Ovary (tissue), 9 donors: Measurements from ENCODE around the gene VAV2. TPM values are rescaled to one million over a fixed set of nuclear protein-coding genes. Genes with fewer than 3 reads are reported as not detected.

ENCODE experiments used
- DNase-seq, 5 donors: peaks; one replicate each; pipeline ENCODE4 v3.0.0-alpha.2; 2019 to 2020
- H3K27ac ChIP-seq, 2 donors: fragments of 200-600 bp; one replicate each; pipeline versions ENCODE4 v1.5.1 to v1.8.0; 2019 to 2022
- H3K27me3 ChIP-seq: fragments of 200-600 bp; one replicate; pipeline ENCODE4 v1.8.0; 2022
- H3K36me3 ChIP-seq: fragments of 200-600 bp; sonication (generic); one replicate; pipeline ENCODE4 v1.5.1; 2019
- H3K4me1 ChIP-seq: one replicate; pipeline ENCODE4 v1.8.1; 2013; ENCODE audit warnings: mild to moderate bottlenecking, moderate library complexity; ENCODE audit not compliant: insufficient read depth
- H3K4me3 ChIP-seq: fragments of 200-600 bp; sonication (generic); one replicate; pipeline ENCODE4 v1.5.1; 2017
- H3K9me3 ChIP-seq, 2 donors: fragments of 200-600 bp in 1 of 2; sonication (generic) in 1 of 2; one replicate each; pipeline versions ENCODE4 v1.5.1 to v1.8.1; 2013 to 2019; ENCODE audit warnings: mild to moderate bottlenecking in 1 of 2, moderate library complexity in 1 of 2
- EP300 ChIP-seq: sonication (generic); formaldehyde crosslinking; IDR thresholded peaks from one replicate; pipeline ENCODE4 v1.6.1; 2017; ENCODE audit warnings: antibody characterized with exemption
- POLR2A ChIP-seq: fragments of 450-650 bp; IDR thresholded peaks from one replicate; pipeline ENCODE4 v1.6.1; 2017; ENCODE audit warnings: antibody characterized with exemption, mild to moderate bottlenecking, moderate library complexity
- WGBS, 3 donors: extraction: QIAGEN DNeasy Blood & Tissue Kit in 1 of 3; methylation state at CpG; one replicate each; pipeline versions ENCODE4 v1.1.5 to v1.1.7; 2013 to 2017; 5-methylcytosine and 5-hydroxymethylcytosine counted together
- intact Hi-C, 4 donors: fragments of 100-400 bp; cut with DNase I; formaldehyde crosslinking; loops; one replicate each; pipeline versions ENCODE4 v1.11.0 to v1.15.1; 2022 to 2023
- polyA plus RNA-seq, 2 donors: library from polyadenylated mRNA; stranded (reverse); fragments of 200-250 nt in 1 of 2; fragments of 350-450 nt in 1 of 2; fragmentation: Illumina TruSeq in 1 of 2; extraction: RNeasy Lipid Tissue Mini Kit (QIAGEN cat#74804) in 1 of 2; gene quantifications; one replicate each; pipeline ENCODE4 v1.2.3, GENCODE V29; 2013 to 2014
- total RNA-seq, 7 donors: library from RNA; depleted of rRNA in 2 of 7; stranded (reverse); fragments of >200 nt in 2 of 7; fragmentation: NEBNext Ultra II Directional in 3 of 7; extraction: Animal tissue kit (Norgen Biotek cat#: 25700) in 3 of 7; gene quantifications; one replicate each; pipeline versions ENCODE4 v1.1.0 to v1.2.4, GENCODE V29; 2016 to 2023
- TF ChIP-seq, protein P1 (sequence below), 3 donors: fragments of 450-650 bp in 2 of 3; fragments of 200-600 bp in 1 of 3; IDR thresholded peaks; one replicate each; pipeline versions ENCODE4 v1.5.1 to v1.8.0; 2016 to 2022; ENCODE audit warnings: antibody characterized with exemption in 3 of 3, mild to moderate bottlenecking in 1 of 3
- donor health status: DM: no; HTN: no; CAD: no; lungs with moderate emphysema.
- donor health status: DM: no; HTN: no; CAD: no.
- donor health status: Bipolar disorder and iron deficiency.
- donor health status: DM: yes; HTN: yes; CAD: no.
- donor health status: DM: no; HTN: no; CAD: no.
- donor health status: DM: yes; HTN: yes; CAD: no.

Gene VAV2
- total and polyA plus RNA-seq, 9 donors = 3.7 to 14.1 (median 7.8) TPM

DNA sequence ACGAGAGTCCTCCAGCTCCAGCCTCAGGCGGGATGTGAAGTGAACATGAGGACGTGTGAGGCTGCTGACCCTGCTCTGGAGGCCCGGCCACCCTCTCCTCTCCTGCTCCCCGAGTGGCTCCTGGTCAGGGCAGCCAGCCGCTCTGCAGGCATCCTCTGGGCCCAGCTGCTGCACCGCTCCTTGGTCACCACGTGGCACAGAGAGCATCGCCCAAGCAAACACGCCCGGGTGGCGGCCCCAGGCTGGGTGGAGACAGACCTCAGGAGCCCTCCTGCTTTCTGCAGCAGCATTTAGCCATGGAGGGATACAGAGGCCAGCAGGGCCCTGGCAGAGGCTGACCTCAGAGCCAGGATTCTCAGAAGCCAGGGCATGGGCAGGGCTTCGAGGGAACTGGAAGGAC, 184.3 kb downstream of the VAV2 start:
- H3K36me3 ChIP-seq = no peaks in the 10 kb centered on the region
- 90 to 93% (median 93%) methylated on average over 10 to 13 of the region's 13 CpGs for WGBS, 3 donors
- no peak for TF ChIP-seq POLR2A
- no peak for TF ChIP-seq EP300
- H3K9me3 ChIP-seq = no peaks in the 10 kb centered on the region
- H3K4me3 ChIP-seq = no peak overlapping the region
- H3K4me1 ChIP-seq = no peaks in the 10 kb centered on the region
- DNase-seq = no peak
- intact Hi-C loops = no loop called here
- H3K27me3 ChIP-seq = no peaks in the 10 kb centered on the region
- H3K27ac ChIP-seq = no peak overlapping the region

DNA sequence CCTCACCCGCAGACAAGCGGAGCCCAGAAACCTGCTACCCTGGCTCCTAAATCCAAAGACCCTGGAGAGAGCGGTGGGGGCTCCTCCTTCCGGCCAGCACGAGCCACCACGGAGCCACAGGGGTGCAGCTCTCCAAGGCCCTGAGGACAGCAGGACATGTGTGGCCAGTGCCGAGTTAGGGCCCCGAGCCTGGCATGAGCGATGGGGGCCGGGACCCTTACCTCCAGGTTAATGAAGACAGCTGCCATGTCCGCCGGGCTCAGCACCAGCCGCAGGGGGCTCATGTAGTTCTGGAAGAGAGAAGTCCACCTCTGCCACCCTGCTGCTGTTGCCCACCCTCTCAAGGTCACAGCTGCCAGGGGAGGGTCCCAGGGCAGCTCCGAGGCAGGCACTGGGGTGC, 185.1 kb downstream of the VAV2 start:
- intact Hi-C loops = no loop called here
- Histone ChIP-seq H3K4me1 (no peaks in the 10 kb centered on the region), H3K27ac (no peak overlapping the region), H3K4me3 (no peak overlapping the region), H3K36me3 (no peaks in the 10 kb centered on the region), H3K9me3 (no peaks in the 10 kb centered on the region), H3K27me3 (no peaks in the 10 kb centered on the region)
- TF ChIP-seq EP300 = no peak
- TF ChIP-seq, protein P1, sequence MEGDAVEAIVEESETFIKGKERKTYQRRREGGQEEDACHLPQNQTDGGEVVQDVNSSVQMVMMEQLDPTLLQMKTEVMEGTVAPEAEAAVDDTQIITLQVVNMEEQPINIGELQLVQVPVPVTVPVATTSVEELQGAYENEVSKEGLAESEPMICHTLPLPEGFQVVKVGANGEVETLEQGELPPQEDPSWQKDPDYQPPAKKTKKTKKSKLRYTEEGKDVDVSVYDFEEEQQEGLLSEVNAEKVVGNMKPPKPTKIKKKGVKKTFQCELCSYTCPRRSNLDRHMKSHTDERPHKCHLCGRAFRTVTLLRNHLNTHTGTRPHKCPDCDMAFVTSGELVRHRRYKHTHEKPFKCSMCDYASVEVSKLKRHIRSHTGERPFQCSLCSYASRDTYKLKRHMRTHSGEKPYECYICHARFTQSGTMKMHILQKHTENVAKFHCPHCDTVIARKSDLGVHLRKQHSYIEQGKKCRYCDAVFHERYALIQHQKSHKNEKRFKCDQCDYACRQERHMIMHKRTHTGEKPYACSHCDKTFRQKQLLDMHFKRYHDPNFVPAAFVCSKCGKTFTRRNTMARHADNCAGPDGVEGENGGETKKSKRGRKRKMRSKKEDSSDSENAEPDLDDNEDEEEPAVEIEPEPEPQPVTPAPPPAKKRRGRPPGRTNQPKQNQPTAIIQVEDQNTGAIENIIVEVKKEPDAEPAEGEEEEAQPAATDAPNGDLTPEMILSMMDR (IDR thresholded peaks at IDR 0.05) = no peak
- 92 to 96% (median 93%) methylated on average over 9 to 14 of the region's 14 CpGs for WGBS, 3 donors
- no peak for DNase-seq

DNA sequence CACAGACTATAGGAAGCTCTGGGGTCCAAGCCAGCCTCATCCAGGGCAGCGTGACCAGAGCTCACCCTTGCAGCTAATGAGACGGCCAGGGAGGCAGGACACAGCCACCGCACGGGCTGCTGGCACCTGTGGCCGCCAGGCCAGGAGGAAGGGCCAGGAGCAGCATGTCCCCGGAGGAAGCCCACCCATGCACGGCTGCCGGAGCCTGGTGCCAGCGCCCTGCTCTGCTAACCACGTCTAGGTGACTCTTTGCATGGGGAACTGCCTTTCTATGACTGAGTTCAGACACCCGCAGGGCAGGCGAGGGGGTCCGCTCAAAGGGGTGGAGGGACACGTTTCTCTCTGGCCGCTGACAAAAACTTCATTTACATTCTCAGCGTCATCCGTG, 185.5 kb downstream of the VAV2 start:
- Histone ChIP-seq H3K27me3 (no peaks in the 10 kb centered on the region), H3K9me3 (no peaks in the 10 kb centered on the region), H3K36me3 (no peaks in the 10 kb centered on the region), H3K4me1 (no peaks in the 10 kb centered on the region), H3K4me3 (no peak overlapping the region), H3K27ac (no peak overlapping the region)
- DNase-seq = no peak
- intact Hi-C loops = no loop called here
- no peak for TF ChIP-seq POLR2A
- TF ChIP-seq, protein P1 (IDR thresholded peaks at IDR 0.05) = no peak
- TF ChIP-seq EP300 = no peak
- WGBS, 3 donors = 85 to 93% (median 86%) methylated on average over 13 to 17 of the region's 17 CpGs

DNA sequence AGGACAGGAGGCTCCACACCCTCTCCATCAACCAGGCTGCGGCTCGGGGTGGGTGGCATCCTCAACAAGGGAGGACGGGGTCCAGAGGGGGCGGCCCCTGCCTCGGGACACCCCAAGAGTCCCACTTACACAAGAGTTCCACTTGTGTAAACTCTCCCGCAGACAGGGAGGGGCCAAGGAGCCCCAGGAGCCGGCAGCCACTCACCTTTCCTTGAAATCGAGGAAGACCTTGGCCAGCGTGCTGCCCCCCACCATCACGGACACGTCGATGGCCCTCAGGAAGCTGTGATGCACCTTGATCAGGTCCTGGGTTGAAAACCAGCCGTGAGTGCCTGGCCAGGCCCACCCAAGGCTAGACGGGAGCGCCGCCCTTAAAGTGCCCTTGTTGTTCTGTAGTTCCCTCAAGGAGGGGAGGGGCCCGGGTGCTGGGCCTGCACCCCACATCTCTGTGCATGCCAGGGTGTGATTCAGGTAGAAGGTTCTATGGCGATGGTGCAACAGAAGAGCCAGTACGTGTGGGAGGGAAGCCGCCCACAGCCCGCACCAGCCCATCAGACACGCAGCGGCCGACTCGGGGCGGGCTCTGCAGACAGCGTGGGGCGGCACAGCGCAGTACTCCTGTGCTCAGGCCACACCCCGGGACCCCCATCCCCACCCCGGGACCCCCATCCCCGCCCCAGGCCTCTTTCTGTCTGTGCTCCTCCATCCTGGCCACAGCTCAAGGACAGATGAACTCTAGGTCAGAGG, 186.1 kb downstream of the VAV2 start:
- no peaks in the 10 kb centered on the region for H3K36me3 ChIP-seq
- DNase-seq = no peak
- WGBS, 3 donors = 91 to 92% (median 92%) methylated on average over 32 of the region's 32 CpGs
- no peaks in the 10 kb centered on the region for H3K4me1 ChIP-seq
- intact Hi-C loops = no loop called here
- H3K27me3 ChIP-seq = no peaks in the 10 kb centered on the region
- no peak overlapping the region for H3K27ac ChIP-seq
- TF ChIP-seq, protein P1 (IDR thresholded peaks at IDR 0.05) = no peak
- no peak for TF ChIP-seq EP300
- no peak for TF ChIP-seq POLR2A
- no peak overlapping the region for H3K4me3 ChIP-seq
- no peaks in the 10 kb centered on the region for H3K9me3 ChIP-seq

DNA sequence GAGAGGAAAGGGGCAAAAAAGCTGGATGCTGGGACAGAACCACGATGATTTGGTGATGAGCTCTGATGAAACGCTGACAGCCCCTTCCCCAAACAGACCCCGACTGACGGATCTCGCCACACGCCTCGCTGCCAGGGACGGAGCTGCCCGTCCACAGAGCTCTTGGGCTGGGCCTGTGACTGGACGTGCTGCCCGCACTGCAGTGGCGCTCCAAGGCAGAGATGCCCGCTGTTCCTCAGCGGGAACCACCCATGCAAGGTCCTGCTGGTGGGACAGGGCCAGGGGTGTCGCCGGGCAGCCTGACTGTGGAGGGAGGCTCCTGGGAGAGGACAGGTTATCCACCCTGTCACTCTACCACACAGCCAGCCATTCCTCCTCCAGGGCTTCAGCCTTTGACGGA, 187.9 kb downstream of the VAV2 start:
- no peaks in the 10 kb centered on the region for H3K4me1 ChIP-seq
- no peaks in the 10 kb centered on the region for H3K36me3 ChIP-seq
- no peaks in the 10 kb centered on the region for H3K27me3 ChIP-seq
- no peak overlapping the region for H3K27ac ChIP-seq
- no peaks in the 10 kb centered on the region for H3K9me3 ChIP-seq
- intact Hi-C loops = no loop called here
- WGBS, 3 donors = 90 to 92% (median 92%) methylated on average over 17 of the region's 17 CpGs
- DNase-seq = no peak
- H3K4me3 ChIP-seq = no peak overlapping the region
- TF ChIP-seq, protein P1 (IDR thresholded peaks at IDR 0.05) = no peak
- TF ChIP-seq POLR2A (no peak), EP300 (no peak)
